Kidney epithelial cell (primary cell): ENCODE data around the gene COLEC12. TPM values are rescaled to one million over a fixed set of nuclear protein-coding genes. Genes with fewer than 3 reads are reported as not detected.

Experiments
- DNase-seq: peaks from one replicate; pipeline ENCODE4 v3.0.0-alpha.2; 2010; ENCODE audit warnings: low read depth
- H3K27me3 ChIP-seq: 2 replicates; pipeline ENCODE4 v1.6.0; 2011; ENCODE audit warnings: low read length; ENCODE audit not compliant: control insufficient read depth, insufficient read depth
- H3K36me3 ChIP-seq: 2 replicates; pipeline ENCODE4 v1.5.1; 2011; ENCODE audit warnings: low read length; ENCODE audit not compliant: control insufficient read depth, insufficient read depth
- H3K4me3 ChIP-seq: 2 replicates; pipeline ENCODE4 v1.5.1; 2011; ENCODE audit warnings: low read depth, mild to moderate bottlenecking, control low read depth, low read length
- total RNA-seq: library from RNA; depleted of rRNA; stranded (reverse); fragments of >200 nt; gene quantifications from 2 replicates; pipeline ENCODE4 v1.2.3, GENCODE V29; 2015
- TF ChIP-seq, protein P1 (sequence below): IDR thresholded peaks from 2 replicates; pipeline ENCODE4 v1.5.1; 2011; ENCODE audit warnings: mild to moderate bottlenecking, moderate library complexity, low read length, control low read depth, inconsistent platforms; ENCODE audit not compliant: insufficient read depth, poor library complexity, severe bottlenecking

The COLEC12 gene
- total RNA-seq, 1 donor from 2014 or later, result 1.2 TPM

DNA sequence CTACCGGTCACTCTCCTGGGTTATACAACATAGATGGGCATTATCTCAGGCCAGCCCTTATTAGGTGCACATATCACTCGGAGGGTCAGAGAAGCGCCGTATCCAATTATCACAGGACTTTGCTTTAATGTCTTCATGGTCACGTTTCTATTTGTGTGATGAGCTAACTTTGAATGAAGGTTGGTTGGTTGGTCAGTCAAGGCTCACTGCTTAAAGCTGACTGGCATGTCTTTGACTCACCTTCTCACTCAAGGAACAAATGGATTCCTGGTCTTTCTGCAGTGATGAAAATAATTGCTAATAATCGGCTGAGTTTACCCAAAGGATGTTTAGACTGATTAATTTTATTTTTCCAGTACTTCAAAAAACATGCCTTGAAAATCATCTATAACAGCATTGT is 39.7 kb downstream of the COLEC12 start:
- DNase-seq, result no peak
- Histone ChIP-seq H3K36me3 (no peaks in the 10 kb centered on the region), H3K27me3 (no peaks in the 10 kb centered on the region), H3K4me3 (no peak overlapping the region)
- TF ChIP-seq, protein P1, sequence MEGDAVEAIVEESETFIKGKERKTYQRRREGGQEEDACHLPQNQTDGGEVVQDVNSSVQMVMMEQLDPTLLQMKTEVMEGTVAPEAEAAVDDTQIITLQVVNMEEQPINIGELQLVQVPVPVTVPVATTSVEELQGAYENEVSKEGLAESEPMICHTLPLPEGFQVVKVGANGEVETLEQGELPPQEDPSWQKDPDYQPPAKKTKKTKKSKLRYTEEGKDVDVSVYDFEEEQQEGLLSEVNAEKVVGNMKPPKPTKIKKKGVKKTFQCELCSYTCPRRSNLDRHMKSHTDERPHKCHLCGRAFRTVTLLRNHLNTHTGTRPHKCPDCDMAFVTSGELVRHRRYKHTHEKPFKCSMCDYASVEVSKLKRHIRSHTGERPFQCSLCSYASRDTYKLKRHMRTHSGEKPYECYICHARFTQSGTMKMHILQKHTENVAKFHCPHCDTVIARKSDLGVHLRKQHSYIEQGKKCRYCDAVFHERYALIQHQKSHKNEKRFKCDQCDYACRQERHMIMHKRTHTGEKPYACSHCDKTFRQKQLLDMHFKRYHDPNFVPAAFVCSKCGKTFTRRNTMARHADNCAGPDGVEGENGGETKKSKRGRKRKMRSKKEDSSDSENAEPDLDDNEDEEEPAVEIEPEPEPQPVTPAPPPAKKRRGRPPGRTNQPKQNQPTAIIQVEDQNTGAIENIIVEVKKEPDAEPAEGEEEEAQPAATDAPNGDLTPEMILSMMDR, result no peak

DNA sequence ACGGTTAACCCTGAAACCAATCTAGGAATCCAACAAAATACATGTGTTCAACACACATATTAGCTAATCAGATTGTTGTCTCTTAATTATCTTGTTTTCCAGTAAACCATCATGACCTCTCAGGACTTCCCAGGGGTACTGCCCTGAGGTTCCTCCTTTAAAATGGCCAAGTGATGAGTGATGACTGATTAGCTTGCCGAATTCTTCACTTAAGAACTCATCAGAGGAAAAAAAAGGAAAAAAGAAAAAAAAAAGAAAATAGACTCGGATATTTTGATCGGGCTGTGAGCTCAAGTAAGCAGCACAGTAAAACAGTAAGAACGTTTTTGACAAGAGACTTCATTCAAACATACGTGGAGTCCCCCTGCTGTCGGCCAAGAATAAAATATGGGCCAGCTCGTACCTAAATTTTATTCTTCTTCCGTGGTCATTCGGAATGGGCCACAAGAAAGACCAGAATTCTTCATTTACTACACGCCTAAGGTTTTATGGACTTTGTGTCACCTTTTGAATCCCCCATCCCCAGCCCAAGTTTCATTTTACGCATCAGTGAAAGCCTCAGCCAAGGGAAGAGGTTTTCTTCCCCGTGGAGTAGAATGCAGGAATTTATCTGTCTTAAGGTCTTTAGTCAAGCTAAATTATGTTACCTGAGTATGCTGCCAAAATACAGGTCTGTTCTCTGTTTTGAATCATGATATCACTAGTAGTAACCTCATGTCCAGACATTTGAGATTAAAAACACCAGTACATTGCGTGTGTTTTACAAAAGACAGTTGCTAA is 40.5 kb downstream of the COLEC12 start:
- DNase-seq, result no peak
- H3K36me3 ChIP-seq, result no peaks in the 10 kb centered on the region
- no peak overlapping the region for H3K4me3 ChIP-seq
- TF ChIP-seq, protein P1, result no peak
- H3K27me3 ChIP-seq, result no peaks in the 10 kb centered on the region

DNA sequence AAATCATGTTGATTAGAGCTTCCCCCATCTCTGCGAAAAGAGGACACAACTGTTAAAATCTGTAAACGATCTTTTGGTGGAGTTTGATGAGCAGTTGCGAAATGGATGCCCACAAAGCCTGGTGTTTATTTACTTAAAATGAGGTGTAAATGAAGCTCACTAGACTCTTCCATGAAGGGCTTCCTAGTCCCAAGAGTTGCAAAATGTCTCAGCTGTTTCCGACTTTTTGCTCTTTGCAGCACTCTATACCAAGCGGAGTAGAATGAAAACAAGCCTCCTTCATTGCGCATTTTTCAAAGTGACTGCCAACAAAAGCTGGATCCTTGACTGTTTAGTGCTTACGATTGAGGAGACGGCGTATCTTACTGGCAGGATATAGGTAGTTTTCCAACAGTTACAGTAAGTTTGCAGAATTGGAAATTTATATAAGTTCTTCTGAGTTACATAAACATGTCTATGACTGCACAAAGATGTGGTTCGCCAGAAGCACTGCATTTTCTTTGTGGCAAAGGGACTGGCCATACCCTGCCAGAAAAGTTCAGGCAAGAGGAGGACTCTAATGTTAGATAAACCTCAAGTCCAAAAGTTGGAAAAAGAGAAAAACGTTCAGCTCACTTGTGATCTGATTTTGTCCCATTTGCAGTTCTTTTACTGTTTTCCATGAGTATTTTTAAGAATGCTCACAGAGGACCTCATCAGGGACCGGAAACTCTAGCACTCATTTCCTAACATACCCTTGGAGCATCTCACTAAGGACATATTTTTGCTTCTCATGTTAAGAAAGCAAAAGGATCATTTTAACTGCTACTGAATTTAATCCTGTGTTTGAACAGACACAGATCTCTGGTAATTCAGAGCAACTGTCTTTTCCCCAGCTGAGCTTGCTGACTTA is 42.7 kb downstream of the COLEC12 start:
- Histone ChIP-seq H3K4me3 (no peak overlapping the region), H3K27me3 (no peaks in the 10 kb centered on the region), H3K36me3 (no peaks in the 10 kb centered on the region)
- DNase-seq, result no peak
- TF ChIP-seq, protein P1, result no peak

DNA sequence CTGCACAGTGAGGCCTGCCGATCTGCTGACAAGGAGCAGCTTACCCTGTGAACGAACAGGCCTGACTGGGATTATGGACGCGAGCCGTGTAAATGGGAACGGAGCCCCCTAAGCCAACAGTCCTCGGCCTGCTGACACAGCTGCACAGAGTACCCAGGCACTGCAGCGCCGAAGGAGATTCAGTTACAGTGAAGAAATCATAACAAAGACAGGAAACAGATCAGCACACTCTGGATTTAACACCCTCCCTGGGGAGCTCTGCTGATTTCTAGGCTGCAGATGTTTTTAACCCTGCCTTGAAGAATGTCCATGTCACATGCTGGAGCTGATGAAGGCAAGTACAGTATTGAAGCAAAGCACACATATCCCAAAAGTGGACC is 43.4 kb downstream of the COLEC12 start:
- Histone ChIP-seq H3K4me3 (no peak overlapping the region), H3K27me3 (no peaks in the 10 kb centered on the region), H3K36me3 (no peaks in the 10 kb centered on the region)
- no peak for DNase-seq
- TF ChIP-seq, protein P1, result no peak

DNA sequence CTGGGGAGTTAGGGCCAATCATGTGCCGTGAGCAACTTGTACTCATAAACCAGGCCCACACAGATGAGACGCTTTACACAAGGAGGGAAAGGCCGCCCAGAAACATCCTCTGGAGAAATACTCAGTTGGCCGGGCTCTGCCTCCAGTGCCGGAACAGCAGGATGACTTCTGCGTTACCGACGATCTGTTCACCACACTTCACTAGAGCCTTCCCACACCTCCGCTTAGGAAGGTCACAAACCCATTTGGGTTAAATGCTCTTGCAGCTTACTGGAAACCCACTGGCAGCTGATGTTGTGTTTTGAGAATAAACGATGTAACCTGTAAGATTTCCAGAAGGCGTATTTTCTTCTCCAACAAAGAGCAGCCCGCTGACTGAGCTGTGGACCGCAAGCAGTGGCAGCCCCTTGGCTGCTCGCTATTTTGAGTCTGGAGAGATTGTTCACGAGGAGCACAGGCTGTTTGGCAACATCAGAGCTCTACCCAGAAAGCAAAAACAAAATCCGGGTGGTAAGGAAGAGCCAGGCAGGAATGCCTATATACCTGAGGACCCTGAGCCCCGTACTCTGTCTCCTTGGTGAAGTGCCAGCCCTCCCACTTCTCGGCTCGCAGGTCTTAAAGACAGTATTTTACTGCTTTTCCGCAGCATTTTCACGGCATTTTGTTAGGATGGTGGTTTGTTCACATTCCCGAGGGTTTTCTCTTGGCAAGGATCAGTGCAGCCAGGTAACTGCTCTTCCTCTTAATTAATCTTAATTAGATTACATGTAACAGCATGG is 44.0 kb downstream of the COLEC12 start:
- Histone ChIP-seq H3K36me3 (no peaks in the 10 kb centered on the region), H3K27me3 (no peaks in the 10 kb centered on the region), H3K4me3 (no peak overlapping the region)
- TF ChIP-seq, protein P1, result no peak
- no peak for DNase-seq
